HUDEP-2 (cell line): Measurements from ENCODE around the gene RBCK1.
A peak's percentile ranks its signal among the peaks of the same experiment; 100 is the strongest.
"Not testable (repeated sequence)": the region's sequence is repeated elsewhere in the genome, so short reads cannot be mapped to it uniquely, and the experiment has no call there.

Source experiments
- DNase-seq, 76 experiments: peaks; one replicate each; lab custom pipeline; 2025; ENCODE audit not compliant: unreplicated experiment in 76 of 76; lab: John Stamatoyannopoulos, UW

RBCK1 gene

GRCh38 chr20:433300-433975 lies 25.3 kb downstream of the RBCK1 start:
- no peak for DNase-seq

GRCh38 chr20:434221-434620 lies 26.1 kb downstream of the RBCK1 start:
- no peak for DNase-seq

GRCh38 chr20:434661-435419 lies 26.7 kb downstream of the RBCK1 start:
- no peak for DNase-seq

- no peak for DNase-seq
These were observed 27.5 kb downstream of the RBCK1 start for GRCh38 chr20:435558-435957.

GRCh38 chr20:436476-436875 lies 28.4 kb downstream of the RBCK1 start:
- no peak for DNase-seq

GRCh38 chr20:437787-438486 lies 29.8 kb downstream of the RBCK1 start:
- no peak for DNase-seq

GRCh38 chr20:438571-439469 lies 30.7 kb downstream of the RBCK1 start:
- DNase-seq = peak in 70 of 76 experiments; percentile 11 to 80 (median 54)

- DNase-seq = no peak
These were observed 32.0 kb downstream of the RBCK1 start for GRCh38 chr20:440148-440547.

GRCh38 chr20:440636-441035 lies 32.5 kb downstream of the RBCK1 start:
- DNase-seq = no peak

GRCh38 chr20:443223-443775 lies 35.2 kb downstream of the RBCK1 start:
- DNase-seq = no peak

GRCh38 chr20:444117-444516 lies 36.0 kb downstream of the RBCK1 start:
- DNase-seq = no peak

GRCh38 chr20:444862-445426 lies 36.8 kb downstream of the RBCK1 start:
- DNase-seq = no peak

GRCh38 chr20:445514-446336 lies 37.6 kb downstream of the RBCK1 start:
- DNase-seq = no peak

- DNase-seq = not testable (repeated sequence)
These were observed 43.9 kb downstream of the RBCK1 start for GRCh38 chr20:452021-452420.

GRCh38 chr20:454951-455350 lies 46.9 kb downstream of the RBCK1 start:
- DNase-seq = no peak

GRCh38 chr20:458776-459175 lies 50.7 kb downstream of the RBCK1 start:
- DNase-seq = no peak

GRCh38 chr20:460180-460579 lies 52.1 kb downstream of the RBCK1 start:
- DNase-seq = peak in 51 of 76 experiments; percentile 2 to 66 (median 24)

GRCh38 chr20:460707-461106 lies 52.6 kb downstream of the RBCK1 start:
- peak in 44 of 76 experiments; percentile 4 to 55 (median 20) for DNase-seq
